HCT116 (cell line): ENCODE data around the gene GOLGA7B. TPM values are rescaled to one million over a fixed set of nuclear protein-coding genes. Genes with fewer than 3 reads are reported as not detected.

ENCODE experiments used
- ATAC-seq: fragments of 200-7000 bp; cut with Tn5 transposase; 2 replicates; pipeline ENCODE4 v1.9.1; 2020; ENCODE audit warnings: mild to moderate bottlenecking, moderate library complexity
- BruUV-seq: library from RNA; stranded (reverse); fragments of 400-500 nt; replicated peaks from 2 replicates; lab custom pipeline; 2021; lab: Mats Ljungman, UMichigan
- CTCF ChIA-PET: fragments of 300-600 bp; sonication (Branson Sonifier 250); formaldehyde crosslinking; loops from one replicate; lab custom pipeline; 2021; ENCODE audit warnings: antibody characterized with exemption; lab: Charles Lee
- POLR2A ChIA-PET: fragments of 300-600, 350-600 bp; sonication (Branson Sonifier 250); formaldehyde crosslinking; loops from one replicate; lab custom pipeline; 2021; ENCODE audit warnings: antibody characterized with exemption; lab: Charles Lee
- RAD21 ChIA-PET, 2 experiments: fragments of 300-600 bp; sonication (Branson Sonifier 250); formaldehyde crosslinking; loops; one replicate each; lab custom pipeline; 2023; ENCODE audit warnings: low total read pairs in 2 of 2; ENCODE audit not compliant: uncharacterized antibody in 2 of 2, unreplicated experiment in 2 of 2, low non-redundant PET in 1 of 2; lab: Charles Lee
- DNase-seq: peaks from one replicate; pipeline ENCODE4 v3.0.0-alpha.2; 2010; ENCODE audit warnings: low read depth, low spot score
- H2AFZ ChIP-seq: fragments of 200-600 bp; shearing (Covaris generic), sonication (generic); 2 replicates; pipeline ENCODE4 v1.6.1; 2017; ENCODE audit warnings: low read depth, mixed run types, mixed read lengths, antibody characterized with exemption, low read length; ENCODE audit not compliant: poor library complexity, severe bottlenecking
- H3K27ac ChIP-seq: 2 replicates; pipeline ENCODE4 v1.5.1; 2012; ENCODE audit warnings: low read depth, low read length
- H3K27me3 ChIP-seq: fragments of 200-600 bp; sonication (generic); 2 replicates; pipeline ENCODE4 v1.6.1; 2016; ENCODE audit warnings: mixed run types, low read length, mixed read lengths; ENCODE audit not compliant: insufficient read depth
- H3K36me3 ChIP-seq, 2 experiments: fragments of 200-500 bp in 1 of 2; fragments of 200-600 bp in 1 of 2; sonication (Bioruptor generic) in 1 of 2; sonication (generic) in 1 of 2; 2 replicates each; pipeline versions ENCODE4 v1.5.1 to v1.6.1; 2014 to 2016; ENCODE audit warnings: low read length in 2 of 2, inconsistent platforms in 1 of 2, mixed read lengths in 1 of 2, mixed run types in 1 of 2; ENCODE audit not compliant: insufficient read depth in 2 of 2, control insufficient read depth in 1 of 2
- H3K4me1 ChIP-seq, 2 experiments: fragments of 200-600 bp in 1 of 2; sonication (generic) in 1 of 2; 2 replicates each; pipeline versions ENCODE4 v1.5.1 to v1.6.1; 2012 to 2017; ENCODE audit warnings: low read length in 2 of 2, inconsistent platforms in 1 of 2, mild to moderate bottlenecking in 1 of 2, mixed read lengths in 1 of 2, mixed run types in 1 of 2, moderate library complexity in 1 of 2; ENCODE audit not compliant: insufficient read depth in 2 of 2, control insufficient read depth in 1 of 2
- H3K4me2 ChIP-seq: fragments of 200-600 bp; sonication (generic); 2 replicates; pipeline ENCODE4 v1.6.1; 2017; ENCODE audit warnings: mixed run types, low read length, mixed read lengths
- H3K4me3 ChIP-seq, 2 experiments: fragments of 200-600 bp in 1 of 2; sonication (generic) in 1 of 2; replicated peaks in 1 of 2; 2 replicates each; pipeline ENCODE4 v1.5.1; 2011 to 2016; ENCODE audit warnings: low read length in 2 of 2, control low read depth in 1 of 2, low read depth in 1 of 2, mild to moderate bottlenecking in 1 of 2, mixed read lengths in 1 of 2, mixed run types in 1 of 2
- H3K79me2 ChIP-seq: fragments of 200-600 bp; sonication (generic); 2 replicates; pipeline ENCODE4 v1.6.1; 2017; ENCODE audit warnings: mild to moderate bottlenecking, mixed run types, low read length, moderate library complexity, mixed read lengths; ENCODE audit not compliant: insufficient read depth
- H3K9ac ChIP-seq: fragments of 200-600 bp; sonication (generic); 2 replicates; pipeline ENCODE4 v1.6.1; 2016; ENCODE audit warnings: low read length, mixed read lengths
- H3K9me2 ChIP-seq: fragments of 200-600 bp; sonication (generic), shearing (Covaris generic); 2 replicates; pipeline ENCODE4 v1.6.1; 2017; ENCODE audit warnings: mixed run types, mild to moderate bottlenecking, moderate library complexity; ENCODE audit not compliant: insufficient read depth
- H3K9me3 ChIP-seq, 2 experiments: fragments of 200-500 bp in 1 of 2; fragments of 200-600 bp in 1 of 2; sonication (Bioruptor generic) in 1 of 2; sonication (generic) in 1 of 2; 2 replicates each; pipeline ENCODE4 v1.6.1; 2014 to 2017; ENCODE audit warnings: low read length in 2 of 2, mixed read lengths in 2 of 2, inconsistent platforms in 1 of 2, low read depth in 1 of 2, mild to moderate bottlenecking in 1 of 2, mixed run types in 1 of 2, moderate library complexity in 1 of 2; ENCODE audit not compliant: control insufficient read depth in 1 of 2, insufficient read depth in 1 of 2
- H4K20me1 ChIP-seq: fragments of 200-600 bp; sonication (generic), shearing (Covaris generic); 2 replicates; pipeline ENCODE4 v1.6.1; 2017; ENCODE audit warnings: mixed run types, mild to moderate bottlenecking, moderate library complexity; ENCODE audit not compliant: insufficient read depth
- CBX3 ChIP-seq: IDR thresholded peaks from 2 replicates; pipeline ENCODE4 v1.6.1; 2012; ENCODE audit warnings: low read depth
- CEBPB ChIP-seq: IDR thresholded peaks from 2 replicates; pipeline ENCODE4 v1.6.1; 2012; ENCODE audit warnings: low read depth
- EZH2 ChIP-seq: fragments of 200-600 bp; sonication (generic); IDR thresholded peaks from 2 replicates; pipeline ENCODE4 v1.6.1; 2017; ENCODE audit warnings: antibody characterized with exemption, mixed run types
- FOSL1 ChIP-seq: IDR thresholded peaks from 2 replicates; pipeline ENCODE4 v1.6.1; 2012; ENCODE audit warnings: low read depth
- RAD21 ChIP-seq: IDR thresholded peaks from 2 replicates; pipeline ENCODE4 v1.6.1; 2012; ENCODE audit warnings: low read depth, mild to moderate bottlenecking
- SP1 ChIP-seq: IDR thresholded peaks from 2 replicates; pipeline ENCODE4 v1.6.1; 2012; ENCODE audit warnings: low read depth
- TCF7L2 ChIP-seq: IDR thresholded peaks from 2 replicates; pipeline ENCODE4 v1.7.0; 2011; ENCODE audit warnings: borderline replicate concordance, inconsistent platforms; ENCODE audit not compliant: insufficient read depth, insufficient read length; ENCODE audit errors: extremely low read depth
- intact Hi-C: fragments of 100-400 bp; cut with micrococcal nuclease; formaldehyde crosslinking; loops from 2 replicates; pipeline ENCODE4 v1.10.0; 2022
- total RNA-seq: library from RNA; stranded (reverse); gene quantifications from one replicate; pipeline ENCODE4 v1.2.1, GENCODE V29; 2021; ENCODE audit not compliant: unreplicated experiment
- TF ChIP-seq, protein P1 (sequence below), 3 experiments: fragments of 200-600 bp in 1 of 3; sonication (generic) in 1 of 3; IDR thresholded peaks in 2 of 3; conservative IDR thresholded peaks in 1 of 3; 2 replicates each; pipeline ENCODE4 v1.5.1; 2012 to 2017; ENCODE audit warnings: low read depth in 2 of 3, low read length in 2 of 3, antibody characterized with exemption in 1 of 3, borderline replicate concordance in 1 of 3, control low read depth in 1 of 3, mild to moderate bottlenecking in 1 of 3, mixed read lengths in 1 of 3, mixed run types in 1 of 3, moderate library complexity in 1 of 3; ENCODE audit not compliant: insufficient read depth in 1 of 3
- TF ChIP-seq, protein P2 (sequence below): IDR thresholded peaks from 2 replicates; pipeline ENCODE4 v1.6.1; 2012

The GOLGA7B gene
- total RNA-seq, 1 experiment from 2014 or later = 1.0 TPM

DNA sequence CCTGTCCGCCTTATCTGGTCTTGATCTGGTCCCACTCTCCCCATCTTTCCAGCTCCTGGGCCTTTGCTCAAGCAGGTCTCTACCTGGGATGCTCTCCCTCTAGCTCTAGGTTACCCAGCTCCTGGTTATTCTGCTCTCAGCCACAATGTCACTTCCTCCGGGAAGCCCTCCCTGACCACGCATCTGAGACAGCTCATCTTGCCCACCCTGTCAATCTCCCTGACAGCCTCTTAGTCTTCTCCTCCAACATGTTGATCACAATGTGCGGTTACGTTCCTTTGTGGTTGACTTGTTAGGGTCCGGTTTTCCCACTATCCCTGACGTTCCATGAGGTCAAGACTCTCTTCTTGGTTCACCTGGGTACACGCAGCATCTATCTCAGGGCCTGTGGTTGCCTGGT is 55.6 kb downstream of the GOLGA7B start (continued):
- TF ChIP-seq, protein P1, sequence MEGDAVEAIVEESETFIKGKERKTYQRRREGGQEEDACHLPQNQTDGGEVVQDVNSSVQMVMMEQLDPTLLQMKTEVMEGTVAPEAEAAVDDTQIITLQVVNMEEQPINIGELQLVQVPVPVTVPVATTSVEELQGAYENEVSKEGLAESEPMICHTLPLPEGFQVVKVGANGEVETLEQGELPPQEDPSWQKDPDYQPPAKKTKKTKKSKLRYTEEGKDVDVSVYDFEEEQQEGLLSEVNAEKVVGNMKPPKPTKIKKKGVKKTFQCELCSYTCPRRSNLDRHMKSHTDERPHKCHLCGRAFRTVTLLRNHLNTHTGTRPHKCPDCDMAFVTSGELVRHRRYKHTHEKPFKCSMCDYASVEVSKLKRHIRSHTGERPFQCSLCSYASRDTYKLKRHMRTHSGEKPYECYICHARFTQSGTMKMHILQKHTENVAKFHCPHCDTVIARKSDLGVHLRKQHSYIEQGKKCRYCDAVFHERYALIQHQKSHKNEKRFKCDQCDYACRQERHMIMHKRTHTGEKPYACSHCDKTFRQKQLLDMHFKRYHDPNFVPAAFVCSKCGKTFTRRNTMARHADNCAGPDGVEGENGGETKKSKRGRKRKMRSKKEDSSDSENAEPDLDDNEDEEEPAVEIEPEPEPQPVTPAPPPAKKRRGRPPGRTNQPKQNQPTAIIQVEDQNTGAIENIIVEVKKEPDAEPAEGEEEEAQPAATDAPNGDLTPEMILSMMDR (IDR thresholded peaks at IDR 0.05 in 2 of 3, conservative IDR thresholded peaks at IDR 0.05 in 1 of 3; ENCODE audit: borderline replicate concordance in 1 of 3, insufficient read depth in 1 of 3, low read depth in 2 of 3, low read length in 2 of 3) = no peak

DNA sequence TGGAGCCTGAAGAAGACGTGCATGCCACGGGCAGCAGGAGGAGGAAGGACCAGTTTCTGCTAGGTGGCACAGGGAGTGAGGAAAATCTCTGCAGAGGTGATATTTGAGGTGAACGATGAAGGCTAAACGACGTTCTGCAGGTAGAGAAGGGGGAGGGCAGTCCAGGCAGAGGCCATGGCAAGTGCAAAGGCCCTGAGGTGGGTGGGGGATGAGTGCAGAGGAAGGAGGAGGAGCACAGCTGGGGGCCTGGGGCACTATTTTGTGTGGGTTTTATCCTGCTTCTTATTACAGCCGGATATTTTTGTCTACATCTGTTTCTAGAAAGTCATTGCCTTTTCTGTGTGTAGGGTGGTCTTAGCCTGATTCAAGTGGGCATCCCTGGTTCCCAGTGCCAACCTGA is 57.6 kb downstream of the GOLGA7B start:
- no peak overlapping the region for H3K9ac ChIP-seq
- no peak overlapping the region for H2AFZ ChIP-seq
- H3K27me3 ChIP-seq = no peaks in the 10 kb centered on the region
- ATAC-seq (no peak), DNase-seq (no peak)
- no peak overlapping the region for H3K4me3 ChIP-seq
- H4K20me1 ChIP-seq = no peaks in the 10 kb centered on the region
- H3K4me2 ChIP-seq = no peak overlapping the region
- H3K9me2 ChIP-seq = no peaks in the 10 kb centered on the region
- no peaks in the 10 kb centered on the region for H3K9me3 ChIP-seq
- ChIA-PET RAD21 (no interaction called here), POLR2A (no interaction called here), CTCF (no interaction called here)
- H3K4me1 ChIP-seq = no peaks in the 10 kb centered on the region
- TF ChIP-seq CEBPB = no peak
- TF ChIP-seq TCF7L2 = no peak
- TF ChIP-seq CBX3 = no peak
- no peak for TF ChIP-seq EZH2
- H3K27ac ChIP-seq = no peak overlapping the region
- no peaks in the 10 kb centered on the region for H3K79me2 ChIP-seq
- H3K36me3 ChIP-seq = no peaks in the 10 kb centered on the region
- no TSS peak for BruUV-seq
- intact Hi-C loops = no loop called here

DNA sequence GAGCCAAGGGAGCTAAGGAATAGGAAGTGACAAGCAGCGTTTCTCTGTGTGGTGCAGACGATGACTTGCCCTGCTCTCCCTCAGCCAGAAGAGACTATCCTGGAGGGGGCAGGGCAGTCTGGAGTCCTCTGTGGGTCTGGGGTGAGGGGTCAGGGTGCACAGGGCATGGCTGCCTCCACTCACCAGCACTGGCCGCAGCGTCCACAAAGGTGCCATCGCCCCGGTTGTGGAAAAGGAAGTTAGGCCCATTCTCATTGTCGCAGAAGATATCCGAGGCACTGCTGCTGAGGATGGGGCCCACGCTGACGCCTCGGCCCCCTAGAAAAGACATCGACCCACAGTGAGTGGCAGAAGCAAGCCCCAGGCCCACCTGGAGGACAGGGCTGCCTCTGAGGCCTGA is 58.2 kb downstream of the GOLGA7B start:
- no peaks in the 10 kb centered on the region for H4K20me1 ChIP-seq
- ChIA-PET RAD21 (no interaction called here), POLR2A (no interaction called here), CTCF (no interaction called here)
- TF ChIP-seq RAD21 (no peak), SP1 (no peak), FOSL1 (no peak)
- TF ChIP-seq, protein P2, sequence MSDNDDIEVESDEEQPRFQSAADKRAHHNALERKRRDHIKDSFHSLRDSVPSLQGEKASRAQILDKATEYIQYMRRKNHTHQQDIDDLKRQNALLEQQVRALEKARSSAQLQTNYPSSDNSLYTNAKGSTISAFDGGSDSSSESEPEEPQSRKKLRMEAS = no peak
- H3K79me2 ChIP-seq = no peaks in the 10 kb centered on the region
- ATAC-seq = no peak
- no peak overlapping the region for H3K9ac ChIP-seq
- no peaks in the 10 kb centered on the region for H3K4me1 ChIP-seq
- no peak overlapping the region for H3K27ac ChIP-seq
- H3K9me2 ChIP-seq = no peaks in the 10 kb centered on the region
- H3K36me3 ChIP-seq = no peaks in the 10 kb centered on the region
- intact Hi-C loops = no loop called here
- no peak overlapping the region for H2AFZ ChIP-seq
- no peak for DNase-seq
- H3K9me3 ChIP-seq = no peaks in the 10 kb centered on the region
- H3K27me3 ChIP-seq = no peaks in the 10 kb centered on the region
- no peak overlapping the region for H3K4me3 ChIP-seq
- no peak overlapping the region for H3K4me2 ChIP-seq
- no TSS peak for BruUV-seq
